B cell (primary cell): ENCODE data around the gene SNRK.

ENCODE experiments used
- CTCF ChIP-seq: fragments of 200-600 bp; IDR thresholded peaks from one replicate; pipeline ENCODE4 v1.8.0; 2022; ENCODE audit warnings: antibody characterized with exemption, mild to moderate bottlenecking
- EZH2 ChIP-seq: IDR thresholded peaks from 2 replicates; pipeline ENCODE4 v1.6.1; 2012; ENCODE audit warnings: borderline replicate concordance, low read depth, mild to moderate bottlenecking, moderate library complexity, low read length; ENCODE audit not compliant: insufficient read depth, poor library complexity, severe bottlenecking

- TF ChIP-seq CTCF (no peak), EZH2 (no peak)
These were observed 19.9 kb upstream of the SNRK start for GRCh38 chr3:43266451-43266850.
